ENCODE measurements around the gene NUP153.

Gene NUP153

DNA sequence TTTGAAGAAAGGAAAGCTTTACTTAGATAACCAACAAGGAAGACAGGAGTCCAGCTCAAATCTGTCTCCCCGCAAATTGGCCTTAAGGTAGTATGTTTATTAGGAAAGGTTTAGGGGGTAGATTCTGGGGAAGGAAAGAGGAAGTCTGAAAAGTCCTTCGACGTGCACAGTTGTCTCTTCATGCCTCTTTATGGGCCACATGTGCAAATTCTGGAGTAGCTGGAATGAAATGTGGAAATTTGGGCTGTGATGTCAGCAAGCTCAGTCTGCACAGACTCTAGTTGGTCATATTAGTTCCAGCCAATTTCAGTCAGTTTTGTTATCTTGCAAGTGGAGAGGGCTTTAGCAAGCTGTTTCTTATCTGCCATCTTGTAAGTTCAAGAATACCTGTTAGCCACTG is 50.1 kb downstream of the NUP153 start:
- DNase-seq: peak in 2 of 4 experiments; percentile 2 to 5

DNA sequence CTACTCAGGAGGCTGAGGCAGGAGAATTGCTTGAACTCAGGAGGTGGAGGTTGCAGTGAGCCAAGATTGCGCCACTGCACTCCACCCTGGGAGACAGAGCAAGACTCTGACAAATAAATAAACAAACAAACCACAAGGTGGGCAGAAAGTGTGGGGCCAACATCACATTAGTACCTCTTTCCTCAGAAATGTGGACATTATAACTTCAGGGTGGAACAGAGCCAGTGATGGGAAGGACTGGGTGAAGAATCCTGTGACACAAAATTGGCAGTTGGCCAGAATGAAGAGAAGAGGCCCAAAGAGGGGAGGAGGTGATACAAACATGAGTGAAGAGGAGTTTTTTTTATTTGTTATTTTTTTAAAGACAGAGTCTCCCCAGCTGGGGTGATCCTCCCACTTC is 50.6 kb downstream of the NUP153 start:
- DNase-seq: peak in 2 of 4 experiments; percentile 7 to 19

DNA sequence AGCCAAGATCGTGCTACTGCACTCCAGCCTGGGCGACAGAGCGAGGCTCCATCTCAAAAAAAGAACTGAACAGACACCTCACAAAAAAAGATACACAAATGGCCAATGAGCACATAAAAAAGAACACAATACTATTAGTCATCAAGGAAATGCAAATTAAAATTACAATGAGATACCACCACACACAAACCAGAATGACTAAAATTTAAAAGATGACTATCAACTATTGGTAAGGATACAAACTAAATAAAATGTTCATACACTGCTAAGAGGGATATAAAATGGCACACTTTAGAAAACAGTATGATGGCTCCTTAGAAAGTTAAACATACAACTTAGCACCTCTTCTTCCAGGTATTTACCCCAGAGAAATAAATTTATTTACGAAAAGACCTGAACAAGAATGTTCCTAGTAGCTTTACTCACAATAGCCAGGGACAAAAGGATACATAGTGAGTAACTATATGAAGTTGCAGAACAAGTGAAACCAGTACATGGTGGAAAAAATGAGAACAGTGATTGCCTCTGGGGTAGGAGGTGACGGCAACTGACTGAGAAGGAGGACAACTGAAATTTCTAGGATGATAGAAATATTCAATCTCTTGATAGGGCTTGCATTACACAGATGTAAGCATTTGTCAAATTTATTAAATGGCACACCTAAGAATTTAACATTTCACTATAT is 53.4 kb downstream of the NUP153 start:
- DNase-seq: no peak

DNA sequence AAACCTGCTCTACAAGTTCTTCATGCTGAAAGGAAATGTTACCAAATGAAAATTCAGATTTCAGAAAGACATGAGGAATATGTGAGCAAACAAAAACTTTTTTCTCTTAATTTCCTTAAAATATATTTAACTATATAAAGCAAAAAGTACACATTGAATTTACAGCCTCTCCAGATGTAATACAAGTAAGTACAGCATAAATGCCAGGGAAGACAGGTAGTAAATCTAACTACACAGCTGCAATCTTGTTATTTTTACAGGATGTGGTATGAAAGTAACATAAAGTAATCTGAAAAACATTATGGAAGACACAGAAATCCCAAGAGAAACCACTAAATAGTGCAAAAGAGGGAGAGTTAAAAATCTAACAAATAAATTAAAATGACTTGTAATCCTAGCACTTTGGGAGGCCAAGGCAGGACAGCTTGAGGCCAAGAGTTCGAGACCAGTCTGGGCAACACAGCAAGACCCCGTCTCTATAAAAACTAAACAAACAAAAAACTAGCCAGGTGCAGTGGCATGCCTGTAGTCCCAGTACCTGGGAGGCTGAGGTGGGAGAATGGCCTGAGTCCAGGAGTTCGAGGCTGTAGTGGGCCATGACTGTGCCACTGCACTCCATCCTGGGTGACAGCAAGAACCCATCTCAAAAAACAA is 55.9 kb downstream of the NUP153 start:
- no peak for DNase-seq

DNA sequence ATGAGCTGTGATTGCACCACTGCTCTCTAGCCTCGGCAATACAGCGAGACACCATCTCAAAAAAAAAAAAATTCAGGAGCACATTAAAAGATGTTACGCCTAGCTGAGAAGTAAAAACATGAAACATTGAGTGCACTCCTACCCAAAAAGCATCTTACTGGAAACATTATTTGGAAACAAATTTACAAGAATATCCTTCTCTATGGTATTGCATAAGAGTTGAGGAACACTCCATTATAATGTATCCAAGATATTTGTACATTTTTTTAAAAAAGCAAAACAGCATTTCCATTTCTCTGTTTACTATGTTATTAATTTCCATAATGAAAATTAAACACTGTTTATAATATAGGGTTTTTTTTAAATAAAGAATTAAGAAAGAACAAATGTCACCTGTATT is 58.0 kb downstream of the NUP153 start:
- no peak for DNase-seq

DNA sequence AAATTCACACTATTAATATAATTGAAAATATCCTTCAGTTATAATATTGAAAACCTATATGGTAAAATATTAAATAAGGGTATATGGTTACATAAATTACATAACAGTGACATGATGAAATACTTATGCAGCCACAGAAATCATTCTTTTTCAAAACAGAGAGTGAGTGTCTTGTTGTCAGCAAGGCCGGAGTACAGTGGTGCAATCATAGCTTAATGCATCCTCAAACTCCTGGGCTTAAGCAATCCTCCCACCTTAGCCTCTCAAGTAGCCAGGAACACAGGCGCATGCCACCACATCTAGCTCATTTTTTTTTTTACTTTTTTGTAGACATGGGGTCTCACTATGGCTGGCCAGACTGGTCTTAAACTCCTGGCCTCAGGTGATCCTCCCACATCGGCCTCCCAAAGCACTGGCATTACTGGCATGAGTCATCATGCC is 66.2 kb downstream of the NUP153 start:
- DNase-seq: peak; percentile 12 to 61 (median 47)

DNA sequence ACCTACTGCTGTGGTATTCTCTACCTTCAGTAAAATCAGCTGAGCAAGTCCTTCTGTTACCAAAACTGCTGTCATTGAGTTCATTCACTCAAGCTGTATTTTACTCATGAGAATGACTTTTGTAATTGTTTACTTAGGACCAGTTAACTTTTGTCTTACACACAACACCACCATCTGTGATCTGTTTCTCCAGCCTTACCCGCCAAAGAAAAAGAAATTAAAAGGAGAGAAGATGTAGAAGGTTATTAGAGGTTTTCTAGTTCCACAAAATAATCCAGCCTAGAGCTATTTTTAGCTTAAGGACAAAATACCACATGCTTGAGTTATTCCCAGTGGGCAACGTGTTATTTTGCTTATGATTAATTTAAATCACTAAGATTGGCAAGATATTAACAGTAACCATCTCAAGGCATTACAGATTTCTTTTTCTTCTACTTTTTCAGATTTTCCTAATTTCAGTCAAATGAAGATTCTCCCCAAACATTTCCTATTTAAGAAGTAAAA is 68.5 kb downstream of the NUP153 start:
- DNase-seq: no peak

DNA sequence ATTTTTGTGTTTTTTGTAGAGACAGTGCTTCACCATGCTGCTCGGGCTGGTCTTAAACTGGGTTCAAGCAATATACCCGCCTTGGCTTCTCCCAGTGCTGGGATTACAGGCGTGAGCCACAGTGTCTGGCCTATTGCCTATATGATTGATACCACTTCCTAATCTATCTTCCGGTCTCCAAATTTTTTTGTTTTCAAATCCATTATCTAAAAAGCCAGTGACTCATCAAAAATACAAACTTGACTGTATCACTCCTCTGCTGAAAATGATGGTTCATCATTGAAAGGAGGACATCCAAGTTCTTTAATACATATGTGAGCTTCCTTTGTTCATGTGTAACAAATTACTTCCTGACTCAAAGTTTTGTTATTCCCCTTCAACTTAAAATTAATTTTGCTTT is 71.2 kb downstream of the NUP153 start:
- no peak for DNase-seq

DNA sequence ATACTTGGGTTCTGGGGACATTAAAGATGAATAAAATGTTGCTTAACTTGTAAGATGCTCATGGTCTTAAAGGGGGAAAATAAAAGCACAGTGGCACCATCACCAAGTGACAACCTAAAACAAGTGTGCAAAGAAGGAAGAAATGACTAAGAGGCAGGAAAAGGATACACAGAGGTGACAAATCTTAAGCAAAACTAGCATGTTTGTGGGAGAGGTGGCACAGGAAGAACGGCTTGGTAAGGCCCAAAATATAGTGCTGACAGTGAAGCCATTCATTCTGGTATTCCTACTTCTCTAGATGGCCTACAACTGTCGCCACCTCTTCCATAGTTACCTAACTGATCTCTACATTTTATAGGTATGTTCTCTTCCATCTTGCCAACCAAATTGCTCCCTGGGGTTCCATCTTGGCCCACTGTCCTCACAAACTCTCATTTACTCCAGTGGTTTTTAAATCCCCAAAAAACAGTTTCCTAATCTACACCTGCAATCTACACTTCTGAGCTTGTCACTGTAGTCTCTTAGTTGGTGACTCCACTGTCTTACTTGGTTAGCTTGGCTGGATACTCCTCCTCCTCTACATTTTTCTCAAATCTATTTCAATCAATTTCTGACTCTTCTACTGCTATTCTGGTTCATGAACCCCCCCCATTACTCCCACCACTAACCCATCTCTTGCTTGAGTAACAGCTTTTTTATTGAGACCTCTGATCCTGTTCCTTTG is 73.1 kb downstream of the NUP153 start:
- no peak for DNase-seq

DNA sequence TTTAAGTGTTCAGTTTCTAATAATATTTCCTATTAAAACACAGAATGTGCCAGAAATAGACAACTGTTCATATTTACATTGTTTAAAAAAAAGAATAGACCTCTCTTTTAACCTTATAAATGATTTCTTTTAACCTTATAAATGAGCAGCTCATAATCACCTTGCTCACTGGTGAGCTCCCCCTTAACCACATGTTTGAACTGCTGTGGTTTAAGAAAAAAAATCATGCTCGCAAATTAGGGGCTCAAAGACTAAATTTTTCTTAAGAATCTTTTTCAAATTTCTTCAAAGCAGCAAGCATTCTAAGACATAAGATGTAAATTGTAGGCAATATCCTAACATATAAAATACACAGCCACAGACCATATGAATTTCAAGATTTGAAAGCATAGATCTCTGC is 73.8 kb downstream of the NUP153 start:
- DNase-seq: no peak

DNA sequence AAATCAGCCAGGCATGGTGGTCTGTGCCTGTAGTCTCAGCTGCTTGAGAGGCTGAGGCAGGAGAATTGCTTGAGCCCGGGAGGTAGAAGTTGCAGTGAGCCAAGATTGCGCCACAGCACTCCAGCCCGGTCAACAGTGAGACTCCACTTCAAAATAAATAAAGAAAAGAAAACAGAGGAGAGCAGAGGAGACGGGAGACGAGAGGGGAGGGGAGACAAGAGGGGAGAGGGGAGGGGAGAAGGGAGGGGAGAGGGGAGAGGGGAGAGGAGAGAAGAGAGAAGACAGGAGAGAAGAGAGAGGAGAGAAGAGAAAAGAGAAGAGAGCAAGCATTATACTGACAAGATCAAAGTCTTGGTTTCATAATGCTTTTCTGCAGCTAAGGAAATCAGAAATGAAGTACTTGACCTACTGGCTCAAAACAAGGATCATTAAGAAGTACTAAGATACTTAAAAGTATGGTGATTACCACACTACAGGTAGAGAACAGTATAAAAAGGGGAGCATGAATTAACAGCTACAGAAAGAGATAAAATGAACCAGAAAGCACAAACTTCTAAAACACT is 76.1 kb downstream of the NUP153 start:
- no peak for DNase-seq

DNA sequence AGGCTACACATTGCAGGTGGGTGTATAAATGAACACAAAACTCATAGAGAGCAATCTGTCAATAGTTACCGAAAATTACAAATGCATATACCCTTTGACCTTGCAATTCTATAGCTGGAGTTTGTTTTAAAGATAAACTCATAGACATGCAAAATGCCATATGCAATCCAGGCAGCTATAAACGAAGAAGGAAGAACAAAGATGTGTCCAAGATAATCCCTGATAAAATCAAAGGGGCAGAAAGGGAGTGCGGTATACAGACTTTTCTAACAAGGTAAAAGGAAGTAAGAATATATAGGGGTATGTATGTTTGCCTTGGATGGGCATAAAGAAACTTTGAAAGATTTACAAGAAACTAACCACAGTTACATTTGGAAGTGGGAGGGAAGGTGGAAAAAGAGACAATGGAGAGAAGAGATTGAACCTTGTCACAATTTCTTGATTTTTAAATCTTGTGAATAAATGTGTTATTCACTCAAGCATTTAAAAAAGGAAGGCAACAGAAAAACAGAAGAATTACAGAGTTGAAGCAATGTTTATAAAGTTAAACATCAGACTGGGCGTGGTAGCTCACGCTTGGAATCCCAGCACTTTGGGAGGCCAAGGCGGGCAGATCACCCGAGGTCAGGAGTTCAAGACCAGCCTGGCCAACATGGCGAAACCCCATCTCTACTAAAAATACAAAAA is 76.8 kb downstream of the NUP153 start:
- DNase-seq: no peak

DNA sequence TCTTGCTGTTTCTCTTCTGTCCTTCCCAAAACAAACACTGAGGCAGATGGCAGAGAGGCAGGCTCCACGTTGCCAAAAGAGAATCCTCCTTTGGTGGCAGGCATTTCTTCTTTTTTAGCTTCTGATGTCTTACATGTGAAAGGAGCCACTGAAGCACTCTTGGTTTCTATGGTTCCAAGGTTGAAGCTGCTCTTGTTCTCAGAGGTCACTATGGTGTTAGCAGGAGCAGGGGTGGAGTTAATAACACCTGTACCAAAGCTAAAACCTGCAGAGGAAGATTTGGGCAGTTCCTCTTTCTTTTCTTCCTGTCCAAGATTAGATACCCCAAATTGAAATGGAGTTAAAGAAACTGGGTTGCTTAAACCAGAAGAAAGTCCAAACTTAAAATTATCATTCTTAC is 77.9 kb downstream of the NUP153 start:
- DNase-seq: no peak

DNA sequence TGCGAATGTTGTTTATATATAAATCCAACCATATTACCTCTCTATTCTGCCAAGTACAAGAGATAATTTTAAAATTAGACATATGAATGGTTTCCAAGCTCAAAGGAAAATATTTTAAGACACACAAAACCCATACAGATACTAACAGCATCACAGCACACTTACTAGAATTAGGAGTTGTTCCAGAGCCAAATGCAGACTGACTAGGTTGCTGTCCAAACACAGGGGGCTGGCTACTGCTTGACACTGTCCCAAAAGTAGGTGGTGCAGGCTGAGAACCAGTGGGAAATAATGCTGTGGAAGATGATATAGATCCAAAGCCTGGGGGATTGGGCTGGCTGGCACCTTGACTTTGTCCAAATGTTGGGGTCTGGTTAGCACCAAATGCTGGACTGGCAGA is 82.3 kb downstream of the NUP153 start:
- DNase-seq: no peak

DNA sequence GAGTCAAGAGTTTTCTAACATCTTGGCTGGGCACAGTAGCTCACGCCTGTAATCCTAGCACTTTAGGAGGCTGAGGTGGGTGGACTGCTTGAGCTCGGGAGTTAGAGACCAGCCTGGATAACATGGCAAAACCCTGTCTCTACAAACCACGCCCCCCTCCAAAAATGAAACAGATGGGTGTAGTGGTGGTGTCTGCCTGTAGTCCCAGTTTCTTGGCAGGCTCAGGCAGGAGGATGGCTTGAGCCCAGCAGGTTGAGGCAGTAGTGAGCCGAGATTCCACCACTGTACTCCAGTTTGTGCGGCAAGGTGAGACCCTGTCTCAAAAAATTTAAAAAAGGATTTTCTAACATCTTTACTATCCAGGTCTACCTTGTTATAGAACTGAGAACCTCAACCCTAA is 84.6 kb downstream of the NUP153 start:
- DNase-seq: no peak

DNA sequence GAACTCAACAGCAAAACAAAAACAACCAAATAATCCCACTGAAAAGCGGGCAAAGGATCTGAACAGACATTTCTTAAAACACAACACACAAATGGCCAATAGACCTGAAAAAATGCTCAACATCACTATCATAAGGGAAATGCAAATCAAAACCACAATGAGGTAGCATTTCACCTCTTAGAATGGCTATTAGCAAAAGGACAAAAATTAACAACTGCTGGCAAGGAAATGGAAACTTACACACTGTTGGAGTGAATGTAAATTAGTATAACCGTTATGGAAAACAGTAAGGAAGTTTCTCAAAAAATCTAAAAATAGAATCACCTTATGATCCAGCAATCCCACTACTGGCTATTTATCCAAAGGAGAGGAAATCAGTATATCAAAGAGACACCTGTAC is 85.7 kb downstream of the NUP153 start:
- no peak for DNase-seq

DNA sequence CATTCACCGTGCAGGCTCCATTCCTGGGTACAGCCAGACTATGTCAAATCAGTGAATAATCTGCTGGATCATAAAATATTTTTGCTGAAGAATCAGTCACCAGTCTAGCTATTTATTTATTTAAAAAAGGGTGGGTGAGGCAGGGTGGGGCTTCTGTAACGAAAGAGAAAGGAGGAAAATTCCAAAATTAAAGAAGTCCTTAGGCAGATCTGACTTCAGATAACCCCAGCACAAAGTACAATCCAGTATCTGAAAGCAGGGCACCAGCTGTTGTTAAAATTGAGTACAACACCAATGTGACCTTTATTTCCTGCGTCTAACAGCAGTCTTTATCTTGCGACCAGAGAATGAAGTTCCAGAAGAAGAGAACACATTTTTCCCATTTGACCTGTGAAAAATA is 90.9 kb downstream of the NUP153 start:
- no peak for DNase-seq

DNA sequence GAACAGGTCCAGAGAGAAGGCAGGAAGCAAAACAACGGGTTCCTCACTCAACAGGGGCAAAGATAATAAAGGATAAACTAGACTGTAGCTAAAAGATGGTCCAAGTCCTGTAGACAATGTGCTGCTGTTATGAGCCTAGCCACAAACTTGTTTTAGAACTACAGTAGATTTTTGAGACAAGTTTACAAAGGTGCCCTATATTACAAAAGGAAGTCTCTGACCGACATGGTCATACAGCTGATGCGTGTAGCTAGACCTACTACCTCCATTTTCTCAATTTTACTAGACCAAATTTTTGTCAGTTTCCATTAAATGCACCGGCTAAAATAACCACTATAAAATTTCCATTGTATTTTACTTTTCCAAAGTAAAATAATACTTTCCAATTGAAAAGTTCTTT is 94.7 kb downstream of the NUP153 start:
- no peak for DNase-seq

DNA sequence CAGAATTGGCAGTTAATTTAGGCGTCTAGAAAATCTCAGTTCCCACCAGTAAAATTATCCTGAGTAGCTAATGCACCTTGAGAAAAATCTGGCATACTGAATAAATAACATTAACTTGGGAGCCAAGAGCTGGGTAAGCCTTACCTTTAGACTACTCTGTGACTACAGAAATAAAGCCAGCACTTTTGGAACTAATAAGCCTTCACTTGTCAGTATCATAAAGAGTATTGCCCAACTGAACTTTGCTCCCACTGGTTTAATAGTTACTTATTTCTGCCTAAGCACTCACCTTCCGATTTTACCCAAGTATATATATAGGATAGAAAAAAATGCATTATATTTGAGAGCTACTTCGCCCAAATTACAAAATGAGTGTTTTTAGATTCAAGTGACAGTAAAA is 95.9 kb downstream of the NUP153 start:
- no peak for DNase-seq

DNA sequence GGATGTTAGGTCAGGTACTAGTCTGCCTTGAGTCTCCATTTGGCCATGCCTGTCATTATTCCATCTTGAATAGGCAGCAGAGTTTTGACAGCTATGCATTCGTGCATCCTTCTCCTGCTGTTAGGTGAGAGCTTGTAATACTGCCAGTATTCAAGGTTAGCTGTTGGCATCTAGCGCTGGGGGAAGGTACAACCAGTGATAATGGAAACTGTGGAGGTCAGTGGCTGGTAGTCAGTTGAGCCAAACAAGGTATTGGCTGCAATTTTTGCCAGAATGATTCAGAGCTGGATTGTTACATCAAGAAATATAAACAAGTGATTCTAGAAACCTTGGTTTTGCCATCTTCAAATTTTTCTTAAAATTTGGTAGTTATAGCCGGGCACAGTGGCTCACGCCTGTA is 100.1 kb downstream of the NUP153 start:
- no peak for DNase-seq

DNA sequence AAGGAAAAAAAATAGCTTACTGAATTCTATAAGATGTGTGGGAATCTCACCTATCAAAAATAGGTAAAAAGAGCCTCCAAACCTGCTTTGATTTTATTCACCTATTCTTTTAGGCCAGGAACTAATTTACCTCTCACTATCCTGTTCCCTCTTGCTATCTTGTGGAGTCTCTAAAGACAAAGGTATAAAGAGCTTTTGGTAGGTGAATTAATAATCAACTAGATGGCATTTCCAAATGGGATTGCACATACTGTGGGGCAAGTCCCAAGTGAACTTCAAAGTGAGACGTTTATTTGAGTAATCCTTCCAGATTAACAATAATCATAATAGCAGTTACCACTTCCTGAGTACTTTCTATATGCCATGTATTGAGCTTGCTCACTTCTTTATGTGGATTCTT is 103.8 kb downstream of the NUP153 start:
- DNase-seq: no peak

DNA sequence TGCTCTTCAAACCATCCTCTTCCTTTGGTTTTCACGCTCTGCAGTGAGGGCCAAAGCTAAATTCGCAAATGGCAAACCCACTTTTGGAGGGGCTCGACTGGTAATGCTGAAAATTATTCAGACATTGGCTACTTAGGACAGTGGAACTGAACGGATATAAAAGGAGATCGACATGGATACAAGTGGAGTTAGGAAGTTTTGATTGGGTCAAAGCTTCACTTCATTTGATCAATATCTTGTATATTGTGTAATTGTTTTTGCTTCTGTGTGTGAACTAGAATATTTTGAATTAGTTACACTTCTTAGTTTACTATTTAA is 105.4 kb downstream of the NUP153 start:
- DNase-seq: no peak
